Measurements from ENCODE around the gene ZNF501.

Gene ZNF501

GRCh38 chr3:44729384-44729910, at the start of gene ZNF501:
ZNF501 (plus strand) TSS chr3:44729635; CDS start chr3:44734422, 4,787 bp downstream.
- peak; percentile 88 for DNase-seq

- DNase-seq: no peak
Observed at GRCh38 chr3:44680921-44681455, 48.4 kb upstream of the ZNF501 start.

GRCh38 chr3:44682182-44682896, 47.1 kb upstream of the ZNF501 start:
- no peak for DNase-seq

- peak; percentile 56 for DNase-seq
Observed at GRCh38 chr3:44685128-44685800, 44.2 kb upstream of the ZNF501 start.

- no peak for DNase-seq
Observed at GRCh38 chr3:44687898-44688297, 41.5 kb upstream of the ZNF501 start.

- DNase-seq: peak; percentile 62
Observed at GRCh38 chr3:44712455-44713075, 16.9 kb upstream of the ZNF501 start, which contains the start of gene ZNF502. ZNF502 (plus strand) TSS chr3:44712660; CDS start chr3:44720262, 7,602 bp downstream.

- no peak for DNase-seq
Observed at GRCh38 chr3:44721231-44722102, 8.0 kb upstream of the ZNF501 start.

- DNase-seq: no peak
Observed at GRCh38 chr3:44722103-44722401, 7.4 kb upstream of the ZNF501 start.

GRCh38 chr3:44734646-44735168, 5.3 kb downstream of the ZNF501 start:
- no peak for DNase-seq

GRCh38 chr3:44761101-44761423, 31.6 kb downstream of the ZNF501 start:
- DNase-seq: no peak

- DNase-seq: peak; percentile 96
Observed at GRCh38 chr3:44761424-44762169, 32.2 kb downstream of the ZNF501 start, which contains the start of the genes KIAA1143 and KIF15. KIAA1143 (minus strand) TSS chr3:44761619; CDS start chr3:44761602, 17 bp downstream. KIF15 (plus strand) TSS chr3:44761794; CDS start chr3:44761866, 72 bp downstream.

- no peak for DNase-seq
Observed at GRCh38 chr3:44762170-44762677, 32.8 kb downstream of the ZNF501 start.

- DNase-seq: no peak
Observed at GRCh38 chr3:44762690-44763089, 33.3 kb downstream of the ZNF501 start.

- DNase-seq: no peak
Observed at GRCh38 chr3:44764248-44764647, 34.8 kb downstream of the ZNF501 start.

- no peak for DNase-seq
Observed at GRCh38 chr3:44771424-44772098, 42.1 kb downstream of the ZNF501 start.

- DNase-seq: no peak
Observed at GRCh38 chr3:44772099-44772442, 42.6 kb downstream of the ZNF501 start.

GRCh38 chr3:44782891-44783290, 53.5 kb downstream of the ZNF501 start:
- no peak for DNase-seq
